ENCODE results near the gene FAM234B. TPM values are rescaled to one million over a fixed set of nuclear protein-coding genes. Genes with fewer than 3 reads are reported as not detected.
"Not testable (repeated sequence)": the region's sequence is repeated elsewhere in the genome, so short reads cannot be mapped to it uniquely, and the experiment has no call there.

The FAM234B gene
- total RNA-seq, 8 experiments from 2014 or later, result 3.8 to 29.0 (median 23.4) TPM

DNA sequence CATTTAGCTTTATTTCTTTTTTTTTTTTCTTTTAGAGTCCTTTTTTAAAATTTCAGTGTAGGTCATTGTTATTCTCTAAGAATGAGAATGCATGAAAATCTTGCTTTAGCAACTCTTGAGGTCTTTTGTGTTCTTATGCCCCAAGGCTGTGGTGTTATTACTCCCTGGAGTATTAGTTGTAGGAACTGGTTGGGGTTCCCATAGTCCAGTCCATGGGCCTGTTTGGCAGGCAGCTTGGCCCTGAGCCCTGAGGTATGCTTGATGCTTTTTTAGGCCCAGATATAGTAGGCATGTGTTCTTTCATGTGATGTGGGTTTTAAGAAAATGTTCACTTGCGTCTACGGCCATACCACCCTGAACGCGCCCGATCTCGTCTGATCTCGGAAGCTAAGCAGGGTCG, 1.6 kb downstream of the FAM234B start:
- Histone ChIP-seq H3K4me1 (replicated peaks in 1 of 2) (peaks cover 8 to 15% of the 10 kb centered on the region in 2 donors), H3K4me3 (peak overlapping the region in 2 of 5 donors; percentile 70 to 99), H3K27ac (no peak overlapping the region)
- in situ Hi-C loops (cut with MboI; ENCODE audit: low pct_unique_long_range_greater_than_20kb in 2 of 9, low sequenced_read_pairs in 9 of 9, unreplicated experiment in 9 of 9), result no loop called here
- WGBS, 10 experiments, result 85 to 100% (median 93%) methylated on average over 2 to 8 of the region's 8 CpGs; no CpG with 5 or more reads in 4 of the 10 experiments
- ATAC-seq (replicated peaks in 6 of 8), result no peak

DNA sequence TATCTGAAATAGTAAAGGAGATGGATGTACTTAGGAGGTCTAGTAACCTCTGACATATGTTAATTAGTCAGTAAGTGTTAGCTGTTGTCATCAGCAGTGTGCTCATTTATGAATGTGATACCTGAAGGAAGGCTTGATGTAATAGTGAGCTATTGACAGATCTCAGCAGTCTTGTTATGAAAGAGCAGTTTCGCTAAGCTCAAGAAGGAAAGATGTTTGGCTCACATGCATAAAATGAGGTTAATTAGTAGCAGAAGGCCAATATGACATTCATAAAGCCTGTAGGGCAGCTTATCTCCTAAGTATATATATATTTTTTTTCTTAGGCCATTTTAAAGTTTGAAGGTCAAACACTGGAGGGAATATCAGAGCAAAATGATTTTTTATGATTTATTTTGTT, 2.8 kb downstream of the FAM234B start:
- ATAC-seq (replicated peaks in 6 of 8), result no peak
- Histone ChIP-seq H3K4me3 (no peak overlapping the region), H3K27ac (no peak overlapping the region), H3K4me1 (replicated peaks in 1 of 2) (peaks cover 8 to 15% of the 10 kb centered on the region in 2 donors)
- in situ Hi-C loops (cut with MboI; ENCODE audit: low pct_unique_long_range_greater_than_20kb in 2 of 9, low sequenced_read_pairs in 9 of 9, unreplicated experiment in 9 of 9), result no loop called here
- WGBS, 10 experiments, result 40 to 100% (median 100%) methylated on average over 1 of the region's 1 CpG; no CpG with 5 or more reads in 1 of the 10 experiments

- in situ Hi-C loops (cut with MboI; ENCODE audit: low pct_unique_long_range_greater_than_20kb in 2 of 9, low sequenced_read_pairs in 9 of 9, unreplicated experiment in 9 of 9), result no loop called here
- 41 to 100% (median 61%) methylated on average over 1 to 3 of the region's 3 CpGs; no CpG with 5 or more reads in 1 of the 10 experiments for WGBS, 10 experiments
- Histone ChIP-seq H3K27ac (no peak overlapping the region), H3K4me1 (replicated peaks in 1 of 2) (peaks cover 8 to 17% of the 10 kb centered on the region in 2 donors), H3K4me3 (no peak overlapping the region)
- peak in 1 of 8 experiments; percentile 44 for ATAC-seq (replicated peaks in 6 of 8)
These were observed 5.6 kb downstream of the FAM234B start for GRCh38 chr12:13049816-13050215.

DNA sequence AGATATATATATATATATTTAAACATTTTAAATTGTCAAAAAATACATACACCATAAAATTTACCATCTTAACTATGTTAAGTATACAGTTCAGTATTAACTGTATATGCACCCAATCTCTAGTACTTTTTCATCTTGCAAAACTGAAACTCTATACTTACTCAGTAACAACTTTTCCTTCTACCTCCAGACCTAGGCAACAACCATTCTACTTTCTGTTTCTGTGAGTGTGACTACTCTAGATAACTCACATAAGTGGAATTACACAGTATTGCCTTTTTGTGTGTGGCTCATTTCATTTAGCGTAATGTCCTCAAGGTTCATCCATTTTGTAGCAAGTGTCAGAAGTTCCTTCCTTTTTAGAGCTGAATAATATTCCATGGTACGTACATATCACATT, 8.2 kb downstream of the FAM234B start:
- Histone ChIP-seq H3K4me3 (no peak overlapping the region), H3K4me1 (replicated peaks in 1 of 2) (peaks cover 0 to 7% of the 10 kb centered on the region in 2 donors), H3K27ac (no peak overlapping the region)
- in situ Hi-C loops (cut with MboI; ENCODE audit: low pct_unique_long_range_greater_than_20kb in 2 of 9, low sequenced_read_pairs in 9 of 9, unreplicated experiment in 9 of 9), result no loop called here
- no peak for ATAC-seq (replicated peaks in 6 of 8)
- 0 to 50% (median 45%) methylated on average over 1 to 2 of the region's 2 CpGs; no CpG with 5 or more reads in 1 of the 10 experiments for WGBS, 10 experiments

DNA sequence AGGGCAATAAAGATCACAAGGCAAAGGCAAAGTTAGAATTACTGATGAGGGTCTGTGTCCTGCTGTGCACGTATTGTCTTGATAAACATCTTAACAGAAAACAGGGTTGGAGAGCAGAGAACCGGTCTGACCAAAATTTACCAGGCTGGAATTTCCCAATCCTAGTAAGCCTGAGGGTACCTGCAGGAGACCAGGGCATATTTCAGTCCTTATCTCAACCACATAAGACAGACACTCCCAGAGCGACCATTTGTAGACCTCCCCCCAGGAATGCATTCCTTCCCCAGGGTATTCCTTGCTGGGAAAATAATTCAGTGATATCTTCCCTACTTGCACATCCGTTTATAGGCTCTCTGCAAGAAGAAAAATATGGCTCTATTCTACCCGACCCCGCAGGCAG, 9.4 kb downstream of the FAM234B start:
- H3K4me3 ChIP-seq; H3K27ac ChIP-seq; ATAC-seq (replicated peaks in 6 of 8); H3K4me1 ChIP-seq (replicated peaks in 1 of 2); in situ Hi-C loops (cut with MboI; ENCODE audit: low pct_unique_long_range_greater_than_20kb in 2 of 9, low sequenced_read_pairs in 9 of 9, unreplicated experiment in 9 of 9): not testable (repeated sequence)
- 83 to 100% (median 93%) methylated on average over 1 to 2 of the region's 6 CpGs; no CpG with 5 or more reads in 7 of the 10 experiments for WGBS, 10 experiments

GRCh38 chr12:13060581-13060980, 16.4 kb downstream of the FAM234B start:
- Histone ChIP-seq H3K4me1 (replicated peaks in 1 of 2) (no peaks in the 10 kb centered on the region), H3K4me3 (no peak overlapping the region), H3K27ac (no peak overlapping the region)
- no peak for ATAC-seq (replicated peaks in 6 of 8)
- WGBS, 10 experiments, result 80 to 100% (median 83%) methylated on average over 1 to 2 of the region's 2 CpGs; no CpG with 5 or more reads in 3 of the 10 experiments
- in situ Hi-C loops (cut with MboI; ENCODE audit: low pct_unique_long_range_greater_than_20kb in 2 of 9, low sequenced_read_pairs in 9 of 9, unreplicated experiment in 9 of 9), result no loop called here

DNA sequence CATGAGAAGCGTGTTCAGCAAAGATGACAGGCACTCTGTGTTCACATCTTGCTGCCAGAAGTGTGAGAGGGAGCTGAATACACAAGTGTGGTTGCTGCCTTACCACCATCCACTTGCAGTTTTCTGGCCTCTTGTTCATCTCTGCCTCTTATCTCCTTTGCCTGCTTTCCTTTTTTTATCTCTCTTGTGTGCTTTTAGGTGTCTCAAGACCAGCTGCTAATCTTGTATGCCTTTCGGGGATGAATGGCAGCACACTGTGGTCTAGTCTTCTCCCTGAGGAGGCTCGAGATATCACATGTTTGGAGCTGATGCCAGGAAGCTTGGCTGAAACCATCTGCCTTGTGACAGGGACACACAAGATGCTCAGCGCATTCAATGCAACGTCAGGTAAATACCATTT, 17.2 kb downstream of the FAM234B start:
- in situ Hi-C loops (cut with MboI; ENCODE audit: low pct_unique_long_range_greater_than_20kb in 2 of 9, low sequenced_read_pairs in 9 of 9, unreplicated experiment in 9 of 9), result no loop called here
- Histone ChIP-seq H3K4me1 (replicated peaks in 1 of 2) (no peaks in the 10 kb centered on the region), H3K4me3 (no peak overlapping the region), H3K27ac (no peak overlapping the region)
- 60 to 100% (median 89%) methylated on average over 1 to 5 of the region's 5 CpGs; no CpG with 5 or more reads in 4 of the 10 experiments for WGBS, 10 experiments
- no peak for ATAC-seq (replicated peaks in 6 of 8)

DNA sequence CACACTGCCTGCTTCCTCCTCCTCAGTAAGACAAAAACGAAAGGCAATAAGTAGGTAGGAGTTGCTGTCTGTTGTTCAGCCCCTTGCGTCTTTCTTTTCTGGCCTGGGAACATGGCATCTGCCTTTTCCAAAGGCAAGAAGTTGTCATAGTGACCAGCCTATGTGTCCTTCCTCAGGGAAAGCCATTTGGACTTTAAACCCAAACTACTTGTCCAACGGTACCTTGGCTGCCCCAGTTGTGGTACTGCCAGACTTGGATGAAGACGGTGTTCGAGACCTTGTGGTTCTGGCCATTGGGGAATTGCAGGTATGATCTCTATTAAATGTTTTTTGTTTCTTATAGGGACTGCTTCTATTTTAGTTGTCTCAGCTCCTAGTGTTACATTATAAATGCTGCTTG, 18.5 kb downstream of the FAM234B start:
- in situ Hi-C loops (cut with MboI; ENCODE audit: low pct_unique_long_range_greater_than_20kb in 2 of 9, low sequenced_read_pairs in 9 of 9, unreplicated experiment in 9 of 9), result no loop called here
- Histone ChIP-seq H3K27ac (no peak overlapping the region), H3K4me1 (replicated peaks in 1 of 2) (no peaks in the 10 kb centered on the region), H3K4me3 (no peak overlapping the region)
- ATAC-seq (replicated peaks in 6 of 8), result no peak
- 87 to 100% (median 97%) methylated on average over 1 to 5 of the region's 5 CpGs; no CpG with 5 or more reads in 2 of the 10 experiments for WGBS, 10 experiments

DNA sequence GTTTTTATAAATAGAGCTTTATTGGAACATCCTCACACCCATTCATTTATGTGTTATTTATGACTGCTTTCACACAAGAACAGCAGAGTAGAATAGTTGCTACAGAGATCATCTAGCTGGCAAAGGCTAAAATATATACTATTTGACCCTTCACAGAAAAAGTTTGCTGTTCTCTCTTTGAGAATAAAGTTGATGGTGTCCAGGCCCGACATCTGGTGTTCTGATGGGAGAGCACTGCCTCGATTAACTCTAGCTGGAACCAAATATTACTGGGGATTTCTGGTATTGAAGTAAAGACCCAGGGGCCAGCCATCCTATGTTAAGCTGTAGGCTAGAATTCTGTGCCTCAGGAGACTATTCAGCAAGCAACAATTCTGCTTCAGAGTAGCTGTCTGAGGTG, 21.8 kb downstream of the FAM234B start:
- ATAC-seq (replicated peaks in 6 of 8), result no peak
- in situ Hi-C loops (cut with MboI; ENCODE audit: low pct_unique_long_range_greater_than_20kb in 2 of 9, low sequenced_read_pairs in 9 of 9, unreplicated experiment in 9 of 9), result no loop called here
- Histone ChIP-seq H3K4me1 (replicated peaks in 1 of 2) (no peaks in the 10 kb centered on the region), H3K4me3 (no peak overlapping the region), H3K27ac (no peak overlapping the region)
- 15 to 100% (median 71%) methylated on average over 1 to 2 of the region's 2 CpGs; no CpG with 5 or more reads in 3 of the 10 experiments for WGBS, 10 experiments

- 75 to 100% (median 86%) methylated on average over 1 to 5 of the region's 7 CpGs; no CpG with 5 or more reads in 6 of the 10 experiments for WGBS, 10 experiments
- in situ Hi-C loops (cut with MboI; ENCODE audit: low pct_unique_long_range_greater_than_20kb in 2 of 9, low sequenced_read_pairs in 9 of 9, unreplicated experiment in 9 of 9), result no loop called here
These were observed 22.3 kb downstream of the FAM234B start for GRCh38 chr12:13066459-13066858.

DNA sequence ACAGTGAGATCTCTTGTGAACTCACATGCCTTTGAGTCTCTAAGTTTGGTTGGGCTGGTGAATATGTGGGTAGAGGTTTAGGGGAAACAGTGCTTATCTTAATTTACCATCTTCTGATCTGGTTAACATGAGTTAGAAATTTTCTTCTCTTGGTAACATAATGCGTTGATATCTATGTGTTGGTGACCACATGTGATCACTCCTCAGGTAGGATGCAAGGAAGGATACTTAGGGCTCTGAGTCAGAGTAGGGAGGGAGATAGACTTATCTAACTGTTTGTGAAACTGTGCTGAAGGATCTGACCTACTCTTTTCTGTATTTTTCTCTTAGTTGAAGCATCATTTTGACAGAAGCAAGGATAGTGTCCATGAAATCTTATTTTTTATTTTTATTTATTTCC, 23.1 kb downstream of the FAM234B start:
- 80 to 100% (median 100%) methylated on average over 1 of the region's 1 CpG; no CpG with 5 or more reads in 3 of the 10 experiments for WGBS, 10 experiments
- no peaks in the 10 kb centered on the region for H3K4me1 ChIP-seq (replicated peaks in 1 of 2)
- in situ Hi-C loops (cut with MboI; ENCODE audit: low pct_unique_long_range_greater_than_20kb in 2 of 9, low sequenced_read_pairs in 9 of 9, unreplicated experiment in 9 of 9), result no loop called here
- ATAC-seq (replicated peaks in 6 of 8), result no peak
- H3K4me3 ChIP-seq, result no peak overlapping the region
- H3K27ac ChIP-seq, result no peak overlapping the region

More at GRCh38 chr12:13066459-13066858, 22.3 kb downstream of the FAM234B start:
- Histone ChIP-seq H3K4me3 (no peak overlapping the region), H3K27ac (no peak overlapping the region), H3K4me1 (replicated peaks in 1 of 2) (no peaks in the 10 kb centered on the region)
- ATAC-seq (replicated peaks in 6 of 8), result no peak

- no peak overlapping the region for H3K27ac ChIP-seq
- no peaks in the 10 kb centered on the region for H3K4me1 ChIP-seq (replicated peaks in 1 of 2)
- in situ Hi-C loops (cut with MboI; ENCODE audit: low pct_unique_long_range_greater_than_20kb in 2 of 9, low sequenced_read_pairs in 9 of 9, unreplicated experiment in 9 of 9), result no loop called here
- no peak overlapping the region for H3K4me3 ChIP-seq
- WGBS, 10 experiments, result 0 to 96% (median 91%) methylated on average over 1 to 5 of the region's 6 CpGs; no CpG with 5 or more reads in 2 of the 10 experiments
- no peak for ATAC-seq (replicated peaks in 6 of 8)
These were observed 25.2 kb downstream of the FAM234B start for GRCh38 chr12:13069380-13069779.

DNA sequence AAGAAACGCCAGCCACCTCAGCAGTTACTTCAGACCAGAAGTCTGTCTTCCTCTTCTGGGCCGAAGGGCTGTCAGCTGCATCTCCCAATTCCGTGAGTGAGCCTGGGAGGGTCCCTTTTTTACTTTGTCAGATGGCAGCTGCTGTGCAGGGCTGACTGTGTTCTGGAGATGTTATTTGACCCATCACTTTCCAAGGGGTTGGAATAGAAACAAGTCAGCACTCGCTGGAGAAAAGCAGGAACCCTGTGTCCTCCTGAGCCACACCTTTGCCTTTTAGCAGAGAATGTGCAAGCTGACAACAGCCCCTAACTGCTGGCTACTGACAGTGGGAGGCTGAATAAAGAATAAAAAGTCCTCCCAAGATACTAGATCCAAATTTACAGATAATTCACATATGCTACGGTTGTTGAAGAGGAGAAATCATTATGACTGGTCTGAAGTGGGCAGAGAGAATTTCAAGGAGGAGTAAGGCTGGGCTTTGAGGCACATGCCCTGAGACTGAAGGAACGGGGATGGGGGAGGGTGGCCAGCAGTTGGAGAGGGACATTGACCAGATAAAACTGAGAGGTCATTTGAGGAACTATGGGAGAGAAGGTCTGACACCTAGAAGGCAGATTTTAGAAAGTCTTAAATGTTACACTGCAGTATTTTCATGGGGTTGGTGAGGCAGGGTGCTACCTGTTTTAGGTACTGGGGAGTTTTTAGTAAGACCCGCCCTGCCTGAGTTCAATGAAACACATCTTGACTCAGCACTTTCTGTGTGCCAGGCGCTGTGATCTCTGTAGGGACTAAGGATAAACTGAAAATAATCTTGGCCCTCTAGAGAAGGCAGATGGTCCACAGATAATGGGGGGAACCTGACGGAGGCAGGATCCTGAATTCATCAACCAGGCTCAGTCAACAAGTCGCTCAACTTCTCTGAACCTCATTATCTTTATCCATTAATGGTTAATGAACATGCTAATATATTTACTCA, 27.4 kb downstream of the FAM234B start:
- no peak for ATAC-seq (replicated peaks in 6 of 8)
- Histone ChIP-seq H3K4me3 (no peak overlapping the region), H3K27ac (no peak overlapping the region), H3K4me1 (replicated peaks in 1 of 2) (no peaks in the 10 kb centered on the region)
- in situ Hi-C loops (cut with MboI; ENCODE audit: low pct_unique_long_range_greater_than_20kb in 2 of 9, low sequenced_read_pairs in 9 of 9, unreplicated experiment in 9 of 9), result no loop called here
- 65 to 100% (median 87%) methylated on average over 1 to 6 of the region's 10 CpGs; no CpG with 5 or more reads in 1 of the 10 experiments for WGBS, 10 experiments
